ENCODE measurements around the gene FOXL2. TPM values are rescaled to one million over a fixed set of nuclear protein-coding genes. Genes with fewer than 3 reads are reported as not detected.

The FOXL2 gene
- total and polyA plus RNA-seq, 2 of the 13 experiments (the other 11 are each of a cell fraction or from before 2014, with no cell fraction given), result not detected

DNA sequence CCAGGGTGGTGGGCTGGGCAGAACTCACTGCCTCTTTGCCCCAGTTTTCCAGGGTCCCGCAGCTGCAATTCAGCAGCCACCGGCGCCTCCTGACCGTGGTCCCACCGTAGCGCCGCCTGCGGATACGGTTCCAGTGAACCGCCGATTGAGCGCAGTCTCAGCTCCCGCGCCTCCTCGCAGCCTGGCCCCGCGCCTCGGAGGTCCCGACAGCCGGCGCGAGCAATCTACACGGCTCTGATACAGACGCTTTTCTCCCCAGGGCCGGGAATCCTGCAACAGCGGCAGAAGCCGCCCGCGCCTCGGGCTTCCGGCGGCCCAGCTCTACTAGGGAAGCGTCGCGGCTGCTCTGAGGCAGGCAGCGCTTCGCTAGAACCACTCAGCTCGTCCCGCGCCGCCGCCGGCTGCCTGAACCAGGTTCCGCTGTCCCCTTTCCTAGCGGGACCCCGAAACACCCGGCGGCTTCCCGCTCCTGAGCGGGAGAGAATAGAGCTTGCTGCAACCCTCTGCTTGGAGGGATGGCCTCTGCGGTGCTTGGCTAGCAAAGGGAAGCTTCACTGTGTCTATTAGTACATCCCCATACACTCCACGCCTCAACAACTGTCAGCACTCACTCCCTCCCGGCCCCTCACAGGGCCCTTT, 3.2 kb upstream of the FOXL2 start (continued):
- TF ChIP-seq ZNF513 (CRISPR knock-in tag; conservative IDR thresholded peaks at IDR 0.05), result no peak
- TF ChIP-seq CCDC6 (CRISPR knock-in tag; IDR thresholded peaks at IDR 0.05), result no peak
- TF ChIP-seq EHMT2 (IDR thresholded peaks at IDR 0.05; ENCODE audit: borderline replicate concordance, low read depth, low read length), result no peak

DNA sequence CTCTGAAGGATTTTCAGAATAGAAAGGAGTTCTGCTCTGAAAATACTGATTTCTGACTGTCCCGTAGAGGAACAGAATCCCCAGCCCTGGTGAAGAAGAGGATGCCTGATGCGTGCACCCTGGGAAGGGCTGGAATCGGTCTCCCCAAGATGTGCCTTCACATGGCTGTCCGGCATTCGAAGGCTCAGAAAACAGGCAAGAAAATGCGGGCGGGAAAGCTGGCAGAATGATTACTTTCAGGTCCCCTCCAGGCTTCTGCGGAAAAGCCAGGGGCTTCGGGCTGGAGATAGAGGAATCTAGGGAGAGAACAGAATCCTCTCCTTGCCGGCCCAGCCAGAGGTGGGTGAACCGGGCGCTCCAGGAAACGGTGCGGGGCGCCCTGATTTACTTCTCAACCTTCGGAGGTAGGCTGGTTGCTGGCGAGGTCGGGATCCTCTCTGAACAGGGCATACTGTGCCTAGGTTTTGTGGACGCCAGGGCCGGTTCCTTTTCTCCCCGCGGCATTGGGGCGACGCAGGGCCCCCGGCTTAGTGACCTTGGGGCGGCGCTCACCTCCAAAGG, 2.6 kb upstream of the FOXL2 start:
- FAIRE-seq (no peak), DNase-seq (ENCODE audit: low spot score) (no peak), ATAC-seq (peak; percentile 14)
- no TSS peak for BruUV-seq (replicated peaks)
- CTCF ChIA-PET (ENCODE audit: low intra/inter-chr PET ratio, low total read pairs), result no interaction called here
- peak overlapping the region; percentile 72 for H3K4me2 ChIP-seq (ENCODE audit: low read depth, low read length)
- H3K36me3 ChIP-seq (replicated peaks in 1 of 2; ENCODE audit: control insufficient read depth in 1 of 2, insufficient read depth in 2 of 2, low read length in 2 of 2), result no peaks in the 10 kb centered on the region
- in situ Hi-C loops (cut with HindIII; ENCODE audit: extremely low pct_ligation_motif_present, low pct_unique_long_range_greater_than_20kb), result no loop called here
- no peak overlapping the region for H2AFZ ChIP-seq (ENCODE audit: low read length)
- H3K79me2 ChIP-seq (ENCODE audit: insufficient read depth, low read length), result no peaks in the 10 kb centered on the region
- no peaks in the 10 kb centered on the region for H4K20me1 ChIP-seq (ENCODE audit: insufficient read depth, low read length)
- no peaks in the 10 kb centered on the region for H3K9me3 ChIP-seq (ENCODE audit: low read length)
- H3K27me3 ChIP-seq (ENCODE audit: control insufficient read depth in 1 of 2, insufficient read depth in 2 of 2, low read length in 2 of 2), result peaks cover 33 to 76% of the 10 kb centered on the region in 2 experiments
- no peak overlapping the region for H3K27ac ChIP-seq (ENCODE audit: extremely low read length, insufficient read depth, low read length)
- H3K4me1 ChIP-seq (ENCODE audit: insufficient read depth, low read length), result peaks cover 15% of the 10 kb centered on the region
- peak overlapping the region in 2 of 3 experiments; percentile 41 to 65; a peak in 3 of 6 replicates for H3K4me3 ChIP-seq (replicated peaks in 1 of 3; ENCODE audit: insufficient read depth in 1 of 3, low read depth in 2 of 3, low read length in 3 of 3)
- POLR2A ChIA-PET, result no interaction called here
- intact Hi-C loops (cut with micrococcal nuclease; ENCODE audit: unreplicated experiment), result no loop called here
- no peak overlapping the region for H3K9ac ChIP-seq (ENCODE audit: insufficient read depth, low read depth, low read length)
- WGBS (ENCODE audit: low lambda C conversion rate), result 6% methylated on average over 9 of the region's 27 CpGs
- TF ChIP-seq, protein P1, sequence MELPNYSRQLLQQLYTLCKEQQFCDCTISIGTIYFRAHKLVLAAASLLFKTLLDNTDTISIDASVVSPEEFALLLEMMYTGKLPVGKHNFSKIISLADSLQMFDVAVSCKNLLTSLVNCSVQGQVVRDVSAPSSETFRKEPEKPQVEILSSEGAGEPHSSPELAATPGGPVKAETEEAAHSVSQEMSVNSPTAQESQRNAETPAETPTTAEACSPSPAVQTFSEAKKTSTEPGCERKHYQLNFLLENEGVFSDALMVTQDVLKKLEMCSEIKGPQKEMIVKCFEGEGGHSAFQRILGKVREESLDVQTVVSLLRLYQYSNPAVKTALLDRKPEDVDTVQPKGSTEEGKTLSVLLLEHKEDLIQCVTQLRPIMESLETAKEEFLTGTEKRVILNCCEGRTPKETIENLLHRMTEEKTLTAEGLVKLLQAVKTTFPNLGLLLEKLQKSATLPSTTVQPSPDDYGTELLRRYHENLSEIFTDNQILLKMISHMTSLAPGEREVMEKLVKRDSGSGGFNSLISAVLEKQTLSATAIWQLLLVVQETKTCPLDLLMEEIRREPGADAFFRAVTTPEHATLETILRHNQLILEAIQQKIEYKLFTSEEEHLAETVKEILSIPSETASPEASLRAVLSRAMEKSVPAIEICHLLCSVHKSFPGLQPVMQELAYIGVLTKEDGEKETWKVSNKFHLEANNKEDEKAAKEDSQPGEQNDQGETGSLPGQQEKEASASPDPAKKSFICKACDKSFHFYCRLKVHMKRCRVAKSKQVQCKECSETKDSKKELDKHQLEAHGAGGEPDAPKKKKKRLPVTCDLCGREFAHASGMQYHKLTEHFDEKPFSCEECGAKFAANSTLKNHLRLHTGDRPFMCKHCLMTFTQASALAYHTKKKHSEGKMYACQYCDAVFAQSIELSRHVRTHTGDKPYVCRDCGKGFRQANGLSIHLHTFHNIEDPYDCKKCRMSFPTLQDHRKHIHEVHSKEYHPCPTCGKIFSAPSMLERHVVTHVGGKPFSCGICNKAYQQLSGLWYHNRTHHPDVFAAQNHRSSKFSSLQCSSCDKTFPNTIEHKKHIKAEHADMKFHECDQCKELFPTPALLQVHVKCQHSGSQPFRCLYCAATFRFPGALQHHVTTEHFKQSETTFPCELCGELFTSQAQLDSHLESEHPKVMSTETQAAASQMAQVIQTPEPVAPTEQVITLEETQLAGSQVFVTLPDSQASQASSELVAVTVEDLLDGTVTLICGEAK (IDR thresholded peaks at IDR 0.05), result no peak
- TF ChIP-seq, protein P1 (CRISPR knock-in tag; IDR thresholded peaks at IDR 0.05), result no peak
- TF ChIP-seq ZNF331 (CRISPR knock-in tag; IDR thresholded peaks at IDR 0.05) (no peak), SNAPC2 (CRISPR knock-in tag; IDR thresholded peaks at IDR 0.05) (no peak), HDAC2 (CRISPR knock-in tag; IDR thresholded peaks at IDR 0.05) (no peak), RORA (CRISPR knock-in tag; IDR thresholded peaks at IDR 0.05) (no peak), SOX6 (IDR thresholded peaks at IDR 0.05) (no peak), SOX6 (CRISPR knock-in tag; IDR thresholded peaks at IDR 0.05) (no peak), HMG20B (CRISPR knock-in tag; conservative IDR thresholded peaks at IDR 0.05) (no peak), NR1H2 (CRISPR knock-in tag; IDR thresholded peaks at IDR 0.05; ENCODE audit: borderline replicate concordance, low read depth) (no peak), GATAD1 (CRISPR knock-in tag; IDR thresholded peaks at IDR 0.05) (no peak)
